Osteocyte (in vitro differentiated cells): Measurements from ENCODE around the gene AP1M2. TPM values are rescaled to one million over a fixed set of nuclear protein-coding genes. Genes with fewer than 3 reads are reported as not detected.

ENCODE experiments used
- DNase-seq: peaks from one replicate; pipeline ENCODE4 v3.0.0; 2021; ENCODE audit warnings: mixed read lengths; ENCODE audit not compliant: unreplicated experiment; ENCODE audit errors: extremely low spot score
- H3K27ac Mint-ChIP-seq: one replicate; pipeline ENCODE4 v1.8.0; 2021; ENCODE audit warnings: mild to moderate bottlenecking, mixed read lengths; ENCODE audit not compliant: unreplicated experiment
- H3K27me3 Mint-ChIP-seq: one replicate; pipeline ENCODE4 v1.8.0; 2021; ENCODE audit warnings: mixed read lengths; ENCODE audit not compliant: unreplicated experiment
- H3K36me3 Mint-ChIP-seq: one replicate; pipeline ENCODE4 v1.8.0; 2021; ENCODE audit warnings: mixed read lengths; ENCODE audit not compliant: unreplicated experiment
- H3K4me1 Mint-ChIP-seq: one replicate; pipeline ENCODE4 v1.8.0; 2021; ENCODE audit warnings: mixed read lengths; ENCODE audit not compliant: unreplicated experiment
- H3K4me3 Mint-ChIP-seq: one replicate; pipeline ENCODE4 v1.8.0; 2021; ENCODE audit warnings: mild to moderate bottlenecking, moderate library complexity, mixed read lengths; ENCODE audit not compliant: unreplicated experiment
- H3K9me3 Mint-ChIP-seq: one replicate; pipeline ENCODE4 v1.8.0; 2021; ENCODE audit warnings: mixed read lengths; ENCODE audit not compliant: unreplicated experiment
- total RNA-seq: library from RNA; stranded (reverse); gene quantifications from 2 replicates; pipeline ENCODE4 v1.2.1, GENCODE V29; 2021
- TF ChIP-seq, protein P1 (sequence below): fragments of 200-600 bp; sonication (generic); IDR thresholded peaks from 2 replicates; pipeline ENCODE4 v1.5.0; 2021; ENCODE audit warnings: antibody characterized with exemption, mild to moderate bottlenecking, moderate library complexity

The AP1M2 gene
- total RNA-seq, 1 donor from 2014 or later: not detected

DNA sequence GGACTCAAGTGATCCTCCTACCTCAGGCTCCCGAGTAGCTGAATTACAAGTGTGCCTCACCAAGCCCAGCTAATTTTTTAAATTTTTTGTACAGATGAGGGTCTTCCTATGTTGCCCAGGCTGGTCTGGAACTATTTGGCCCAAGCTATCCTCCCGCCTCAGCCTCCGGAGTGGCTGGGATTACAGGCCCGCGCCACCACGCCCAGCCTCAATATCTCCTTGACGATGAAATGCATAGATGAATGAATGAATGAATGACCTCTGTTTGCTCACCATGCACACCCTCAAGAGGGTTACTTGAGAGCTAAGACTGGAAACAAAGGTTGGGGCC is 14.9 kb upstream of the AP1M2 start:
- H3K27ac Mint-ChIP-seq: peak overlapping the region; percentile 59
- H3K27me3 Mint-ChIP-seq: peaks cover 17% of the 10 kb centered on the region

DNA sequence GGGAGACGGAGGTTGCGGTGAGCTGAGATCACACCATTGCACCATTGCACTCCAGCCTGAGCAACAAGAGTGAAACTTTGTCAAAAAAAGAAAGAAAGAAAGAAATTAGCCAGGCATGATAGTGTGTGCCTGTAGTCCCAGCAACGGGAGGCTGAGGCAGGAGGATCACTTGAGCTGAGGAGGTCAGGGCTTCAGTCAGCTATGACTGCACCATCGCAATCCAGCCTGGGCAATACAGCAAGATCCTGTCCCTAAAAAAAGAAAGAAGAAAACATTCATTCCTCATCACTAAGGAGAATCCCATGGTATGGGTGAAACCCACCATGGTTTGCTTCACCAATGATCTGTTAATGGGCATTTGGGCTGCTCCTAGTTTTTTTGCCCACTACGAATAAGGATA is 13.0 kb upstream of the AP1M2 start:
- Mint-ChIP-seq H3K27me3 (peaks cover 21% of the 10 kb centered on the region), H3K27ac (no peak overlapping the region), H3K9me3 (no peaks in the 10 kb centered on the region), H3K36me3 (no peaks in the 10 kb centered on the region), H3K4me1 (peaks cover 19% of the 10 kb centered on the region), H3K4me3 (no peak overlapping the region)
- TF ChIP-seq, protein P1, sequence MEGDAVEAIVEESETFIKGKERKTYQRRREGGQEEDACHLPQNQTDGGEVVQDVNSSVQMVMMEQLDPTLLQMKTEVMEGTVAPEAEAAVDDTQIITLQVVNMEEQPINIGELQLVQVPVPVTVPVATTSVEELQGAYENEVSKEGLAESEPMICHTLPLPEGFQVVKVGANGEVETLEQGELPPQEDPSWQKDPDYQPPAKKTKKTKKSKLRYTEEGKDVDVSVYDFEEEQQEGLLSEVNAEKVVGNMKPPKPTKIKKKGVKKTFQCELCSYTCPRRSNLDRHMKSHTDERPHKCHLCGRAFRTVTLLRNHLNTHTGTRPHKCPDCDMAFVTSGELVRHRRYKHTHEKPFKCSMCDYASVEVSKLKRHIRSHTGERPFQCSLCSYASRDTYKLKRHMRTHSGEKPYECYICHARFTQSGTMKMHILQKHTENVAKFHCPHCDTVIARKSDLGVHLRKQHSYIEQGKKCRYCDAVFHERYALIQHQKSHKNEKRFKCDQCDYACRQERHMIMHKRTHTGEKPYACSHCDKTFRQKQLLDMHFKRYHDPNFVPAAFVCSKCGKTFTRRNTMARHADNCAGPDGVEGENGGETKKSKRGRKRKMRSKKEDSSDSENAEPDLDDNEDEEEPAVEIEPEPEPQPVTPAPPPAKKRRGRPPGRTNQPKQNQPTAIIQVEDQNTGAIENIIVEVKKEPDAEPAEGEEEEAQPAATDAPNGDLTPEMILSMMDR: no peak
- DNase-seq: no peak

More for the DNA sequence above, 14.9 kb upstream of the AP1M2 start:
- peak overlapping the region; percentile 69 for H3K4me3 Mint-ChIP-seq
- no peak for DNase-seq
- no peaks in the 10 kb centered on the region for H3K9me3 Mint-ChIP-seq
- TF ChIP-seq, protein P1: no peak
- H3K4me1 Mint-ChIP-seq: peaks cover 19% of the 10 kb centered on the region
- H3K36me3 Mint-ChIP-seq: no peaks in the 10 kb centered on the region

DNA sequence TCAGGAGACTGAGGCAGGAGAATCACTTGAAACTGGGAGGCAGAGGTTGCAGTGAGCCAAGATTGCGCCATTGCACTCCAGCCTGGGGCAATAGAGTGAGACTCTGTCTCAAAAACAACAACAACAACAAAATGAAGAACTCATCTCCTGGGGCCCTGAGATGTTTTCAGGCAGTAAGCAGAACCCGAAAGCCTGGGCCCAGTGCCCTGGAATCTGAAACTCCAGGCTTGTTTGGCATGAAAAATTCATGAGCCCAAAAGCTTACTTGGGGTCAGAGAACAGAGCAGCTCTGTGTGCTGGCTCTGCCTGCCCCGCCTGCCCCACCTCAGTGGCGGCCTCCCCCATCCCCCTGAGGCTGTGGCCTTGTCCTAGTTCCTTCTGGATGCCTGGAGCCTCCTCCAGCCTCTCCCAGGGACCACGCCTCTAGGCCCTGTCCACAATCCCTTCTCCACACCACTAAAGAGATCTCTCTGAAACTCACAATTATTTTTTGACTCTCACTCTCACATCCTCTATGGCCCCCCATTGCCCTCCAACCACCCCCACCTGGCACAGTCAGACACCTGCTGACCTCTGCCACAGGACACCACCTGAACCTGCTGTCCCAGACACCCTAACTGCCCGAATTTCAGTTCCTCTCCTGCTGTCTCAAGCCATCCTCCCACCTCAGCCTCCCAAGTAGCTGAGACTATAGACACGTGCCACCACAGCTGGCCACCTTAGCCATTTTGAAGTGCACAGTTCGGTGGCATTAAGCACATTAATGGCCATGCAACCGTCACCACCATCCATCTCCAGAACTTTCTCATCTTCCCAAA is 6.9 kb upstream of the AP1M2 start:
- Mint-ChIP-seq H3K27ac (peak overlapping the region; percentile 13), H3K9me3 (no peaks in the 10 kb centered on the region), H3K4me1 (peaks cover 10% of the 10 kb centered on the region), H3K4me3 (no peak overlapping the region), H3K27me3 (peaks cover 9% of the 10 kb centered on the region), H3K36me3 (no peaks in the 10 kb centered on the region)
- TF ChIP-seq, protein P1: no peak
- DNase-seq: no peak

DNA sequence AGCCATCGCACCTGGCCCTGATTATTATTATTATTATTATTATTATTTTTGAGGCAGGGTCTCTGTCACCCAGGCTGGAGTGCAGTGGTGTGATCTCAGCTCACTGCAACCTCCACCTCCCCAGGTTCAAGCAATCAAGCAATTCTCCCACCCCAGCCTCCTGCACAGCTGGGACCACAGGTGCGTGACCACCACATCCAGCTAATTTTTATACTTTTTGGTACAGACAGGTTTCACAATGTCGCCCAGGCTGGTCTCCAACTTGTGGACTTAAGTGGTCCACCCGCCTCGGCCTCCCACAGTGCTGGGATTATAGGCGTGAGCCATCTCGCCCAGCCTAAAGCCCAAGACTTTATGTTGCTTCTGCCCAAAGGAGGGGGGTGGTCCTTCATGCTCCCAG is 6.0 kb upstream of the AP1M2 start:
- no peaks in the 10 kb centered on the region for H3K9me3 Mint-ChIP-seq
- TF ChIP-seq, protein P1: no peak
- H3K4me3 Mint-ChIP-seq: no peak overlapping the region
- peaks cover 7% of the 10 kb centered on the region for H3K27me3 Mint-ChIP-seq
- no peak overlapping the region for H3K27ac Mint-ChIP-seq
- H3K36me3 Mint-ChIP-seq: no peaks in the 10 kb centered on the region
- DNase-seq: no peak
- H3K4me1 Mint-ChIP-seq: peaks cover 10% of the 10 kb centered on the region

DNA sequence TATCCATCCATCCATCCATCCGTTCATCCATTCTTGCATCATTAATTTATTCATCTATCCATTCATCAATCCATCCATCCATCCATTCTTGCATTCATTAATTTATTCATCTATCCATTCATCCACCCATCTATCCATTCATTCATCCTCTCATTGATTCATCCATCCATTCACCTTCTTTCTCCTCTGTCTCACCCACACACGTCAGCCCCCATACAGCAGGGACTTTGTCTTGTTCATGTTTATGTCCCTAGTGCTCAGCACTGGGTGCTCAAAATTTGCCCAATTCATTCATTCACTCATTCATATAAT is 683 bp upstream of the AP1M2 start:
- no peak overlapping the region for H3K27ac Mint-ChIP-seq
- no peaks in the 10 kb centered on the region for H3K36me3 Mint-ChIP-seq
- TF ChIP-seq, protein P1: no peak
- H3K4me1 Mint-ChIP-seq: no peaks in the 10 kb centered on the region
- no peak overlapping the region for H3K4me3 Mint-ChIP-seq
- no peaks in the 10 kb centered on the region for H3K9me3 Mint-ChIP-seq
- H3K27me3 Mint-ChIP-seq: peaks cover 20% of the 10 kb centered on the region
- DNase-seq: no peak
